ENCODE data around the gene MTCH2. TPM values are rescaled to one million over a fixed set of nuclear protein-coding genes. Genes with fewer than 3 reads are reported as not detected.

MTCH2 gene
- total RNA-seq (26.9 and 30.9 TPM in 2 replicates), polyA plus RNA-seq (18.1 and 21.9 TPM in 2 replicates), polyA minus RNA-seq (16.3 and 27.9 TPM in 2 replicates)
- total RNA-seq (2013) = 42.2 TPM

DNA sequence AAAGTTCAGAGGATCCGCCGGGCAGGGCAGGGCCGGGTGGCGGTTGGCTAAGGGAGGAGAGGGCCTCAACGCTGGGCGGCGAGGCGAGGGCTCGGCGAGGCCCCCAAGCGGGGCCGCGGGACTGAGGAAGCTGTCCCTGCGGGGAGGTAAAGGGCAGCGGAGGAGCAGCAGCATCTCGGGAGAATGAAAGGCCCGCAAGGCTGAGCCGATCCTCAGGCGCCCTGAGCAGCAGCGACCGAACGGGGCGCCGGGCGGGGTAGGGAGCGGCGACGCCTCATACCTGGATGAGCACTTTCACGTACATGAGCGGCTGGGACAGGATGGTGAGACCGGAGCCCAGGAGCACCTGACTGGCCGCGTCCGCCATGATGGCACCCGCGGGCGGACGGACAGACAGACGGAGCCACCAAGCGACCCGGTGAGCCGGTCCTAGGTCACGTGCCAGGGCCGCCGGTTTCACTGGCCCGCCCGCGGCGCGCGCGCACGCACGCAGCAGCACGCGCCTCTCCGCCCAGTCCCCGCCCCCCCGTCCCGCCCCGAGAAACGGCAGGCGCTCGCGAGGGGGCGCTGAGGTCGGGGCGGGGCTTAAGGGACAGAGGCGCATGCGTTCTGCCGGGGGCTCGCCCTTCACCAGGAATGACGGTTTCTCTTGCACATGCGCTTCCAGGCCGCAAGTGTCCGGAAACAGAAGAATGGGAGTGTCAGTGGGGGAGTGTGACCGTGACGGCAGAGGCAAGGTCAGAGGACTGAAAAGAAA lies at the start of gene MTCH2:
MTCH2 (minus strand) TSS at position 461 of the 757 bp plus-strand sequence; CDS start at position 367, 94 bp downstream.
- POLR2A ChIA-PET = interaction anchor here (0.6 to 1.2 kb wide), 2 partner anchors 22 to 76 kb away, joined by 3 to 4 read pairs; no protein-coding TSS in a partner anchor
- peak within 1 kb of the TSS; percentile 96 for H3K27ac Mint-ChIP-seq
- Histone ChIP-seq H3K9ac (ENCODE audit: low read length) (peak within 1 kb of the TSS; percentile 85), H3K36me3 (replicated peaks in 1 of 2; ENCODE audit: control extremely low read depth in 1 of 2, control insufficient read depth in 1 of 2, extremely low read depth in 1 of 2, insufficient read depth in 2 of 2, low read length in 1 of 2) (peaks cover 6 to 9% of the 10 kb centered on the region in 2 experiments), H3K9me3 (ENCODE audit: control extremely low read depth in 1 of 3, control insufficient read depth in 2 of 3, insufficient read depth in 1 of 3, low read length in 2 of 3) (no peaks in the 10 kb centered on the region), H3K79me2 (ENCODE audit: control insufficient read depth, insufficient read depth, low read length) (peaks cover 40% of the 10 kb centered on the region), H2AFZ (ENCODE audit: insufficient read depth, low read depth, low read length, poor library complexity, severe bottlenecking) (peak within 1 kb of the TSS; percentile 95), H3K27ac (ENCODE audit: low read length in 2 of 2) (peak within 1 kb of the TSS; percentile 92), H4K20me1 (ENCODE audit: control insufficient read depth, insufficient read depth, low read length, poor library complexity, severe bottlenecking) (no peaks in the 10 kb centered on the region), H3K4me3 (ENCODE audit: control extremely low read depth in 1 of 5, extremely low read depth in 1 of 5, insufficient read depth in 1 of 5, low read depth in 2 of 5, low read length in 4 of 5) (peak within 1 kb of the TSS; percentile 79 to 86 (median 79)), H3K4me1 (ENCODE audit: control insufficient read depth in 2 of 2, insufficient read depth in 2 of 2, low read length in 2 of 2) (peaks cover 13 to 21% of the 10 kb centered on the region in 2 donors), H3K4me2 (replicated peaks; ENCODE audit: low read depth, low read length, poor library complexity, severe bottlenecking) (peak within 1 kb of the TSS; percentile 96), H3K27me3 (replicated peaks in 1 of 4; ENCODE audit: control extremely low read depth in 1 of 4, control insufficient read depth in 3 of 4, insufficient read depth in 4 of 4, low read length in 3 of 4) (no peaks in the 10 kb centered on the region)
- intact Hi-C loops (cut with micrococcal nuclease) = loop anchor here (1.0 to 2.0 kb wide), 7 partner anchors 64 to 465 kb away; partner anchors contain the start of genes AGBL2, ARFGAP2, CELF1 and FNBP4
- H3K9me3 Mint-ChIP-seq (ENCODE audit: insufficient read depth) = no peaks in the 10 kb centered on the region
- peak; percentile 94 for ATAC-seq (ENCODE audit: low read depth)
- H3K4me1 Mint-ChIP-seq = peaks cover 23% of the 10 kb centered on the region
- H3K4me3 Mint-ChIP-seq = peak within 1 kb of the TSS; percentile 93
- WGBS (ENCODE audit: insufficient coverage) = under 1% methylated on average over 73 of the region's 78 CpGs
- DNase-seq = peak; percentile 99
- CTCF ChIA-PET = interaction anchor here (0.6 kb wide), 1 partner anchor 14 kb away, joined by 3 read pairs; no protein-coding TSS in a partner anchor
- no peaks in the 10 kb centered on the region for H3K27me3 Mint-ChIP-seq
- TF ChIP-seq, protein P1, sequence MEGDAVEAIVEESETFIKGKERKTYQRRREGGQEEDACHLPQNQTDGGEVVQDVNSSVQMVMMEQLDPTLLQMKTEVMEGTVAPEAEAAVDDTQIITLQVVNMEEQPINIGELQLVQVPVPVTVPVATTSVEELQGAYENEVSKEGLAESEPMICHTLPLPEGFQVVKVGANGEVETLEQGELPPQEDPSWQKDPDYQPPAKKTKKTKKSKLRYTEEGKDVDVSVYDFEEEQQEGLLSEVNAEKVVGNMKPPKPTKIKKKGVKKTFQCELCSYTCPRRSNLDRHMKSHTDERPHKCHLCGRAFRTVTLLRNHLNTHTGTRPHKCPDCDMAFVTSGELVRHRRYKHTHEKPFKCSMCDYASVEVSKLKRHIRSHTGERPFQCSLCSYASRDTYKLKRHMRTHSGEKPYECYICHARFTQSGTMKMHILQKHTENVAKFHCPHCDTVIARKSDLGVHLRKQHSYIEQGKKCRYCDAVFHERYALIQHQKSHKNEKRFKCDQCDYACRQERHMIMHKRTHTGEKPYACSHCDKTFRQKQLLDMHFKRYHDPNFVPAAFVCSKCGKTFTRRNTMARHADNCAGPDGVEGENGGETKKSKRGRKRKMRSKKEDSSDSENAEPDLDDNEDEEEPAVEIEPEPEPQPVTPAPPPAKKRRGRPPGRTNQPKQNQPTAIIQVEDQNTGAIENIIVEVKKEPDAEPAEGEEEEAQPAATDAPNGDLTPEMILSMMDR (IDR thresholded peaks at IDR 0.05) = peak; percentile 29
- TF ChIP-seq EZH2 (IDR thresholded peaks at IDR 0.05; ENCODE audit: borderline replicate concordance, insufficient read depth, low read depth, low read length, poor library complexity, severe bottlenecking) = no peak

DNA sequence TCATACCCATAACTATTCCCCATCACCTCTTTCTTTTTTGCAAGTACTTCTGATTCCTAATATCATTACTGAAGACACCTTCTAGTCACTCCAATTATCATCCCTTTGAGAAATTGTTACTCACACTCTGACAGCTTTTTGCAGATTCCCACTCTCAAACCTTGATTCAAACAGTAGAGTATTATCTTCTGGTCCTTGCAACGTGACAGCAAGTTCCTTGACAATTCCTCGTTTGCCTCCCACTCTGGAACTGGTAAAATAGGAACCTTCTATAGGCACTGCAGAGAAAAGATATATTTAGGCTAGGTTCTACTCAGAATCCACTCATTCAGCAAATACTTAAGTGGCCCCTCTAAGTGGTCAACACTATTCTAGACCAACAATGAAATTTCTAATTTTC lies 49.6 kb upstream of the MTCH2 start:
- ATAC-seq (ENCODE audit: low read depth) (no peak), DNase-seq (no peak)
- Mint-ChIP-seq H3K9me3 (ENCODE audit: insufficient read depth) (no peaks in the 10 kb centered on the region), H3K4me1 (no peaks in the 10 kb centered on the region), H3K27me3 (no peaks in the 10 kb centered on the region), H3K4me3 (no peak overlapping the region), H3K27ac (no peak overlapping the region)
- Histone ChIP-seq H3K79me2 (ENCODE audit: control insufficient read depth, insufficient read depth, low read length) (no peaks in the 10 kb centered on the region), H3K36me3 (replicated peaks in 1 of 2; ENCODE audit: control extremely low read depth in 1 of 2, control insufficient read depth in 1 of 2, extremely low read depth in 1 of 2, insufficient read depth in 2 of 2, low read length in 1 of 2) (no peaks in the 10 kb centered on the region), H3K4me1 (ENCODE audit: control insufficient read depth in 2 of 2, insufficient read depth in 2 of 2, low read length in 2 of 2) (no peaks in the 10 kb centered on the region), H3K9me3 (ENCODE audit: control extremely low read depth in 1 of 3, control insufficient read depth in 2 of 3, insufficient read depth in 1 of 3, low read length in 2 of 3) (no peaks in the 10 kb centered on the region), H3K27me3 (replicated peaks in 1 of 4; ENCODE audit: control extremely low read depth in 1 of 4, control insufficient read depth in 3 of 4, insufficient read depth in 4 of 4, low read length in 3 of 4) (no peaks in the 10 kb centered on the region), H3K27ac (ENCODE audit: low read length in 2 of 2) (no peak overlapping the region), H2AFZ (ENCODE audit: insufficient read depth, low read depth, low read length, poor library complexity, severe bottlenecking) (no peak overlapping the region), H3K9ac (ENCODE audit: low read length) (no peak overlapping the region), H3K4me2 (replicated peaks; ENCODE audit: low read depth, low read length, poor library complexity, severe bottlenecking) (no peak overlapping the region), H3K4me3 (ENCODE audit: control extremely low read depth in 1 of 5, extremely low read depth in 1 of 5, insufficient read depth in 1 of 5, low read depth in 2 of 5, low read length in 4 of 5) (no peak overlapping the region), H4K20me1 (ENCODE audit: control insufficient read depth, insufficient read depth, low read length, poor library complexity, severe bottlenecking) (no peaks in the 10 kb centered on the region)
- intact Hi-C loops (cut with micrococcal nuclease) = no loop called here
- POLR2A ChIA-PET = no interaction called here
- CTCF ChIA-PET = no interaction called here
- TF ChIP-seq EZH2 (IDR thresholded peaks at IDR 0.05; ENCODE audit: borderline replicate concordance, insufficient read depth, low read depth, low read length, poor library complexity, severe bottlenecking) = no peak
- TF ChIP-seq, protein P1 (IDR thresholded peaks at IDR 0.05) = no peak
- WGBS (ENCODE audit: insufficient coverage) = no CpG with 5 or more reads among the region's 2 CpGs
